Caco-2 (cell line): Measurements from ENCODE around the gene SEMA3F. TPM values are rescaled to one million over a fixed set of nuclear protein-coding genes. Genes with fewer than 3 reads are reported as not detected.
A peak's percentile ranks its signal among the peaks of the same experiment; 100 is the strongest.

Experiments used
- BruUV-seq: library from RNA; stranded (reverse); fragments of 400-500 nt; replicated peaks from 2 replicates; lab custom pipeline; 2021; lab: Mats Ljungman, UMichigan
- CTCF ChIA-PET: fragments of 300-600 bp; sonication (Branson Sonifier 250); formaldehyde crosslinking; loops from one replicate; lab custom pipeline; 2022; ENCODE audit warnings: antibody characterized with exemption; lab: Charles Lee
- POLR2A ChIA-PET: fragments of 300-600 bp; sonication (Branson Sonifier 250); formaldehyde crosslinking; loops from one replicate; lab custom pipeline; 2022; ENCODE audit warnings: antibody characterized with exemption; lab: Charles Lee
- DNase-seq, 2 experiments: peaks; one replicate each; pipeline versions ENCODE4 v3.0.0 to v3.0.0-alpha.2; 2020 to 2022
- H3K27me3 ChIP-seq: replicated peaks from 2 replicates; pipeline ENCODE4 v1.6.0; 2011; ENCODE audit warnings: low read length; ENCODE audit not compliant: control insufficient read depth, insufficient read depth
- H3K36me3 ChIP-seq: 2 replicates; pipeline ENCODE4 v1.5.1; 2011; ENCODE audit warnings: low read length; ENCODE audit not compliant: control insufficient read depth, insufficient read depth
- H3K4me1 ChIP-seq: fragments of 250-450 bp; sonication (Bioruptor Pico); 2 replicates; pipeline ENCODE4 v1.5.1; 2020; ENCODE audit warnings: mild to moderate bottlenecking
- H3K4me3 ChIP-seq: 2 replicates; pipeline ENCODE4 v1.5.1; 2011; ENCODE audit warnings: low read depth, mild to moderate bottlenecking, control low read depth, low read length
- H3K9me3 ChIP-seq: fragments of 250-450 bp; sonication (Bioruptor Pico); 2 replicates; pipeline ENCODE4 v1.5.1; 2020; ENCODE audit warnings: mild to moderate bottlenecking, moderate library complexity
- H3K27ac Mint-ChIP-seq: one replicate; pipeline ENCODE4 v1.8.0; 2022; ENCODE audit warnings: mixed read lengths; ENCODE audit not compliant: unreplicated experiment
- H3K27me3 Mint-ChIP-seq: one replicate; pipeline ENCODE4 v1.8.0; 2022; ENCODE audit warnings: mixed read lengths; ENCODE audit not compliant: insufficient read depth, unreplicated experiment
- H3K36me3 Mint-ChIP-seq: one replicate; pipeline ENCODE4 v1.8.0; 2022; ENCODE audit warnings: mild to moderate bottlenecking, mixed read lengths; ENCODE audit not compliant: insufficient read depth, unreplicated experiment
- H3K4me1 Mint-ChIP-seq: one replicate; pipeline ENCODE4 v1.8.0; 2022; ENCODE audit warnings: low read depth, mixed read lengths; ENCODE audit not compliant: unreplicated experiment
- H3K4me3 Mint-ChIP-seq: one replicate; pipeline ENCODE4 v1.8.0; 2022; ENCODE audit warnings: mild to moderate bottlenecking, moderate library complexity, mixed read lengths; ENCODE audit not compliant: unreplicated experiment
- H3K9me3 Mint-ChIP-seq: one replicate; pipeline ENCODE4 v1.8.0; 2022; ENCODE audit warnings: mixed read lengths; ENCODE audit not compliant: unreplicated experiment
- CTCF ChIP-seq, 2 experiments: fragments of 200-600 bp in 1 of 2; IDR thresholded peaks; 1 replicate in 1 of 2; 2 replicates in 1 of 2; pipeline versions ENCODE4 v1.5.1 to v1.8.0; 2011 to 2022; ENCODE audit warnings: antibody characterized with exemption in 1 of 2, control low read depth in 1 of 2, inconsistent platforms in 1 of 2, low read depth in 1 of 2, low read length in 1 of 2, mild to moderate bottlenecking in 1 of 2, moderate library complexity in 1 of 2; ENCODE audit not compliant: insufficient read depth in 1 of 2, severe bottlenecking in 1 of 2, unreplicated experiment in 1 of 2
- intact Hi-C: fragments of 100-400 bp; cut with micrococcal nuclease; formaldehyde crosslinking; loops from one replicate; pipeline ENCODE4 v1.10.0; 2022; ENCODE audit not compliant: unreplicated experiment
- total RNA-seq: library from RNA; stranded (reverse); gene quantifications from 2 replicates; pipeline ENCODE4 v1.2.3, GENCODE V29; 2022

SEMA3F gene
- total RNA-seq, 1 experiment from 2014 or later: 16.5 TPM

DNA sequence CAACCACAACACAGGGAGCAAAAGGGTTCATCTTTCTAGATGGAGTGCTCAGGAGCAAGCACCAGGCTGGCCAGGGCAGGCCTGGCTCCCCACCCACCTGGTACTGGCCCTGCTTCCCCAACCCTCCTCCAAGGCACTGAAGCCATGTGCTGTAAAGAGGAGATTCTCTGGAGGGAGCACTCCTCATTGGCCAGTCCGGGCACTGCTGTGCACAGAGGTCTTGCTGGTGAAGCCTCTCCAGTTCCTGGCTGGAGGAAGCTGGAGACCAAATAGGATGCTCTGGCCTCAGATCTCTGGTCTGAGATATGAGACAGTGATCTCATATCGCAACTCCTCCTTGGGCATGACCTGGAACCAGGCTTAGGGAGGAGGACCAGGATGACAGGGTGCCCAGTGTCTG is 7.7 kb upstream of the SEMA3F start:
- Mint-ChIP-seq H3K4me1 (peaks cover 10% of the 10 kb centered on the region), H3K27ac (no peak overlapping the region), H3K27me3 (no peaks in the 10 kb centered on the region), H3K36me3 (no peaks in the 10 kb centered on the region), H3K9me3 (no peaks in the 10 kb centered on the region), H3K4me3 (no peak overlapping the region)
- no peaks in the 10 kb centered on the region for H3K27me3 ChIP-seq
- DNase-seq: no peak
- ChIA-PET POLR2A (no interaction called here), CTCF (no interaction called here)
- TF ChIP-seq CTCF (IDR thresholded peaks at IDR 0.05; ENCODE audit: insufficient read depth in 1 of 2, low read depth in 1 of 2, low read length in 1 of 2, severe bottlenecking in 1 of 2, unreplicated experiment in 1 of 2): no peak
- BruUV-seq: no TSS peak
- H3K36me3 ChIP-seq: no peaks in the 10 kb centered on the region
- no peaks in the 10 kb centered on the region for H3K9me3 ChIP-seq
- H3K4me1 ChIP-seq: no peaks in the 10 kb centered on the region
- H3K4me3 ChIP-seq: no peak overlapping the region
- intact Hi-C loops: no loop called here

DNA sequence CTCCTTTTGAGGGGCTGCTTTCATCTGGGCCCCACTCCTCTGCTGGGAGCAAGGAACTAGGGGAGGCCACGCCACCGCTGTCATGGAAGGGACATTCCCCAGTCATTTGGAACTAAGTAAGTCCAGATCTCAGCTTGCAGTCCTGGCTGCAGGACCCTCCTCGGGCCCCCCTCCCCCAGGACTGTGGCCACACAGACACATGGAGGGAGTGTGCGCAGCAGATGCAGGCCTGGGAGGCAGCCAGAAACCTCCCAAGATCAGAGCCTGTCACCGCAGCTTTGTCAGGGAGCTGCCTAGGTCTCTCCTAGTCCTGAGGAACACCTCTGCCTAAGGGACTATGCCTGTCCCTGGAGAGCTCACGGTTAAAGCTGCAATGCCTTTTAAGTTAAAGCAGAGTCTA is 7.3 kb upstream of the SEMA3F start:
- no peaks in the 10 kb centered on the region for H3K9me3 Mint-ChIP-seq
- POLR2A ChIA-PET: no interaction called here
- H3K4me1 ChIP-seq: no peaks in the 10 kb centered on the region

GRCh38 chr3:50150404-50150750 is 4.7 kb upstream of the SEMA3F start:
- Histone ChIP-seq H3K4me1 (no peaks in the 10 kb centered on the region), H3K27me3 (no peaks in the 10 kb centered on the region), H3K4me3 (no peak overlapping the region), H3K9me3 (no peaks in the 10 kb centered on the region), H3K36me3 (no peaks in the 10 kb centered on the region)
- intact Hi-C loops: no loop called here
- H3K27ac Mint-ChIP-seq: peak overlapping the region; percentile 21
- ChIA-PET POLR2A (no interaction called here), CTCF (no interaction called here)
- H3K4me3 Mint-ChIP-seq: no peak overlapping the region
- H3K9me3 Mint-ChIP-seq: no peaks in the 10 kb centered on the region
- TF ChIP-seq CTCF (IDR thresholded peaks at IDR 0.05; ENCODE audit: insufficient read depth in 1 of 2, low read depth in 1 of 2, low read length in 1 of 2, severe bottlenecking in 1 of 2, unreplicated experiment in 1 of 2): no peak
- BruUV-seq: no TSS peak
- DNase-seq: no peak
- H3K4me1 Mint-ChIP-seq: peaks cover 21% of the 10 kb centered on the region
- H3K27me3 Mint-ChIP-seq: no peaks in the 10 kb centered on the region
- H3K36me3 Mint-ChIP-seq: peaks cover 4% of the 10 kb centered on the region

More for the DNA sequence above, 7.3 kb upstream of the SEMA3F start:
- CTCF ChIA-PET: interaction anchor here (0.6 kb wide), 1 partner anchor 50 kb away, joined by 8 read pairs; no protein-coding TSS in a partner anchor
- no TSS peak for BruUV-seq
- TF ChIP-seq CTCF (IDR thresholded peaks at IDR 0.05; ENCODE audit: insufficient read depth in 1 of 2, low read depth in 1 of 2, low read length in 1 of 2, severe bottlenecking in 1 of 2, unreplicated experiment in 1 of 2): no peak
- Histone ChIP-seq H3K36me3 (no peaks in the 10 kb centered on the region), H3K27me3 (no peaks in the 10 kb centered on the region), H3K4me3 (no peak overlapping the region), H3K9me3 (no peaks in the 10 kb centered on the region)
- intact Hi-C loops: no loop called here
- H3K4me3 Mint-ChIP-seq: no peak overlapping the region
- H3K27ac Mint-ChIP-seq: no peak overlapping the region
- no peaks in the 10 kb centered on the region for H3K36me3 Mint-ChIP-seq
- peaks cover 10% of the 10 kb centered on the region for H3K4me1 Mint-ChIP-seq
- no peaks in the 10 kb centered on the region for H3K27me3 Mint-ChIP-seq
- no peak for DNase-seq
